Stimulated activated naive CD8-positive, alpha-beta T cell treated with anti-CD3 and anti-CD28 coated beads, Interleukin-15, Interleukin-2, amounts not matched to agents 100 U/mL and 50 U/mL, for 24 hours (primary cell): Measurements from ENCODE around the gene SOX6.
"Not testable (repeated sequence)": the region's sequence is repeated elsewhere in the genome, so short reads cannot be mapped to it uniquely, and the experiment has no call there.

Experiments
- ATAC-seq: fragments of 150-1000 bp; cut with Tn5 transposase; one replicate; pipeline ENCODE4 v1.10.0; 2021
- DNase-seq: peaks from one replicate; pipeline ENCODE4 v3.0.0; 2021

The SOX6 gene

DNA sequence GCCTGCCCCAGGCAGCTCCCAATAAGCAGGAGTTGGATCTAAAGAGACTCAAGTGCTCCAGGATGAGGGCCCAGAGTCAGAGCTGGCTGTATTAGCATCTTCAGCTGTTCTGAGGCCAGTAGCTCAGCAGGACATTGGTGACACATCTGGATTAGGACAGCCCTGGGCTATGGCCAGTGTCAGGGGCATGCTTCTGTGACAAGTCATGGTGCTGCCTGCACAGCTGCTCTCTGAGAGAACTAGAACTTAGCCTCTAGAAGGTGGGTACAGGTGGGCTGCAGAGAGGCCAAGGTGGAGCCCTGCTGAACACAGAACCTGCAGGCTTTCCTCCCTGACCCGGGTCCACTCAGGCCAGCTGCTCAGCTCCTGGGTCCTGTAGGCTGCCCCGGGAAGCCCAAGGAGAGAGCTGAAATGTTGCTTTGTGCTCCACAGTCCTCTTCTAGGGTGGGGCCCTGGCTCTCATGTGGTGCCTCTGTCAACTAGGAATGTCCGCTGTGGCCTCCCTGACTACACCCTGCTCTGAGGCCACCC, 426.9 kb downstream of the SOX6 start:
- no peak for DNase-seq
- no peak for ATAC-seq

GRCh38 chr11:15927864-15928217, 428.5 kb downstream of the SOX6 start:
- DNase-seq (no peak), ATAC-seq (no peak)

GRCh38 chr11:15927196-15927863, 429.0 kb downstream of the SOX6 start:
- DNase-seq, result no peak
- no peak for ATAC-seq

- ATAC-seq (no peak), DNase-seq (no peak)
Measured at GRCh38 chr11:15926071-15926470, 430.3 kb downstream of the SOX6 start.

- ATAC-seq (no peak), DNase-seq (no peak)
Measured at GRCh38 chr11:15923183-15923582, 433.2 kb downstream of the SOX6 start.

GRCh38 chr11:15922745-15923144, 433.6 kb downstream of the SOX6 start:
- DNase-seq, ATAC-seq: not testable (repeated sequence)

- no peak for ATAC-seq
Measured at GRCh38 chr11:15920856-15921629, 435.3 kb downstream of the SOX6 start.

GRCh38 chr11:15918674-15919073, 437.7 kb downstream of the SOX6 start:
- DNase-seq, result no peak
- no peak for ATAC-seq

More at GRCh38 chr11:15920856-15921629, 435.3 kb downstream of the SOX6 start:
- DNase-seq, result no peak

- no peak for ATAC-seq
- DNase-seq, result no peak
Measured at GRCh38 chr11:15918212-15918611, 438.1 kb downstream of the SOX6 start.
